OCI-LY7 (cell line): ENCODE measurements around the gene PDZD2.

Experiments used
- CTCF ChIP-seq: fragments of 200-600 bp; sonication (generic); conservative IDR thresholded peaks from 2 replicates; pipeline ENCODE4 v1.5.1; 2014; ENCODE audit warnings: mild to moderate bottlenecking, antibody characterized with exemption, low read length, moderate library complexity, mixed read lengths
- EZH2phosphoT487 ChIP-seq: fragments of 200-600 bp; sonication (generic); IDR thresholded peaks from 2 replicates; pipeline ENCODE4 v1.6.1; 2018; ENCODE audit warnings: low read depth, borderline replicate concordance, mild to moderate bottlenecking, mixed run types, antibody characterized with exemption, low read length, moderate library complexity, mixed read lengths

- TF ChIP-seq CTCF (0 out of 2 replicates have a peak, but pooled peaks have one; percentile 13), EZH2phosphoT487 (no peak)
Measured at GRCh38 chr5:32074401-32074800, 435.5 kb downstream of the PDZD2 start.
